SK-N-SH (cell line): ENCODE results near the gene FGB. TPM values are rescaled to one million over a fixed set of nuclear protein-coding genes. Genes with fewer than 3 reads are reported as not detected.

Experiments used
- CTCF ChIA-PET: fragments of 300-600, 350-600 bp; formaldehyde crosslinking; extraction: SDS; loops from one replicate; lab custom pipeline; 2021; lab: Yijun Ruan, JAX
- POLR2A ChIA-PET: fragments of 350-600 bp; sonication (Branson Sonifier 250); formaldehyde crosslinking; extraction: SDS; loops from one replicate; lab custom pipeline; 2020; ENCODE audit warnings: antibody characterized with exemption, inconsistent platforms; lab: Yijun Ruan, JAX
- DNase-seq: peaks from one replicate; pipeline ENCODE4 v3.0.0; 2012
- H2AFZ ChIP-seq: fragments of 200-600 bp; sonication (generic); 2 replicates; pipeline ENCODE4 v1.8.1; 2016; ENCODE audit warnings: antibody characterized with exemption, mild to moderate bottlenecking, low read depth
- H3F3A ChIP-seq: fragments of 200-600 bp; sonication (generic); replicated peaks from 2 replicates; pipeline ENCODE3; 2016; ENCODE audit warnings: antibody characterized with exemption, mild to moderate bottlenecking; ENCODE audit not compliant: insufficient read depth
- H3K27ac ChIP-seq, 2 experiments: fragments of 200-500 bp in 1 of 2; fragments of 200-600 bp in 1 of 2; sonication (Bioruptor generic) in 1 of 2; sonication (generic), shearing (Covaris generic) in 1 of 2; 2 replicates each; pipeline versions ENCODE4 v1.5.1 to v1.6.1; 2014 to 2016; ENCODE audit warnings: low read depth in 2 of 2, inconsistent platforms in 1 of 2, low read length in 1 of 2, mild to moderate bottlenecking in 1 of 2, mixed read lengths in 1 of 2
- H3K27me3 ChIP-seq: fragments of 200-600 bp; sonication (generic), shearing (Covaris generic); 2 replicates; pipeline ENCODE4 v1.6.1; 2016; ENCODE audit warnings: mixed run types; ENCODE audit not compliant: insufficient read depth
- H3K36me3 ChIP-seq, 2 experiments: fragments of 200-500 bp in 1 of 2; fragments of 200-600 bp in 1 of 2; sonication (Bioruptor generic) in 1 of 2; sonication (generic) in 1 of 2; replicated peaks in 1 of 2; 2 replicates each; pipeline versions ENCODE3 to v1.5.1; 2014 to 2016; ENCODE audit warnings: low read length in 1 of 2, mild to moderate bottlenecking in 1 of 2; ENCODE audit not compliant: insufficient read depth in 2 of 2, control insufficient read depth in 1 of 2
- H3K4me1 ChIP-seq, 2 experiments: fragments of 200-500 bp in 1 of 2; fragments of 200-600 bp in 1 of 2; sonication (Bioruptor generic) in 1 of 2; sonication (generic), shearing (Covaris generic) in 1 of 2; 2 replicates each; pipeline versions ENCODE4 v1.5.1 to v1.6.1; 2014 to 2016; ENCODE audit warnings: low read depth in 1 of 2, low read length in 1 of 2, mixed run types in 1 of 2; ENCODE audit not compliant: insufficient read depth in 2 of 2, control insufficient read depth in 1 of 2
- H3K4me2 ChIP-seq: fragments of 200-600 bp; sonication (generic), shearing (Covaris generic); 2 replicates; pipeline ENCODE4 v1.6.1; 2017; ENCODE audit warnings: mixed run types
- H3K4me3 ChIP-seq, 2 experiments: fragments of 200-500 bp in 1 of 2; fragments of 200-600 bp in 1 of 2; sonication (Bioruptor generic) in 1 of 2; sonication (generic), shearing (Covaris generic) in 1 of 2; 2 replicates each; pipeline versions ENCODE4 v1.5.1 to v1.8.1; 2014 to 2016; ENCODE audit warnings: low read depth in 2 of 2, inconsistent platforms in 1 of 2, low read length in 1 of 2, mild to moderate bottlenecking in 1 of 2, mixed read lengths in 1 of 2, moderate library complexity in 1 of 2
- H3K79me2 ChIP-seq: fragments of 200-600 bp; sonication (generic); 2 replicates; pipeline ENCODE4 v1.8.1; 2017; ENCODE audit warnings: mild to moderate bottlenecking; ENCODE audit not compliant: insufficient read depth
- H3K9ac ChIP-seq: fragments of 200-600 bp; sonication (generic); 2 replicates; pipeline ENCODE4 v1.6.1; 2017; ENCODE audit warnings: mixed run types
- H3K9me2 ChIP-seq: fragments of 200-600 bp; sonication (generic); 2 replicates; pipeline ENCODE4 v1.6.1; 2017; ENCODE audit warnings: mixed run types
- H3K9me3 ChIP-seq: fragments of 200-600 bp; sonication (generic); 2 replicates; pipeline ENCODE4 v1.6.1; 2017; ENCODE audit warnings: mixed run types, mild to moderate bottlenecking, moderate library complexity
- H4K20me1 ChIP-seq: fragments of 200-600 bp; sonication (generic); 2 replicates; pipeline ENCODE4 v1.6.1; 2017; ENCODE audit warnings: mild to moderate bottlenecking, mixed run types; ENCODE audit not compliant: insufficient read depth
- CHD2 ChIP-seq: fragments of 150-350 bp; IDR thresholded peaks from 2 replicates; pipeline ENCODE4 v1.6.1; 2018; ENCODE audit warnings: low read length; ENCODE audit not compliant: partially characterized antibody
- ELF1 ChIP-seq: IDR thresholded peaks from 2 replicates; pipeline ENCODE4 v1.4.0; 2012
- EZH2phosphoT487 ChIP-seq: fragments of 200-600 bp; sonication (generic); IDR thresholded peaks from 2 replicates; pipeline ENCODE4 v1.6.1; 2017; ENCODE audit warnings: low read depth, mixed run types, mild to moderate bottlenecking, antibody characterized with exemption, moderate library complexity, borderline replicate concordance
- FOXM1 ChIP-seq: IDR thresholded peaks from 2 replicates; pipeline ENCODE4 v1.4.0; 2012; ENCODE audit warnings: low read depth, mild to moderate bottlenecking
- GABPA ChIP-seq: IDR thresholded peaks from 2 replicates; pipeline ENCODE4 v1.4.0; 2012; ENCODE audit warnings: low read depth, mild to moderate bottlenecking
- GATA2 ChIP-seq: sonication (generic); formaldehyde crosslinking; IDR thresholded peaks from 2 replicates; pipeline ENCODE4 v1.5.0; 2020; ENCODE audit warnings: mild to moderate bottlenecking, missing genetic modification reagents
- IRF3 ChIP-seq: fragments of 150-350 bp; IDR thresholded peaks from 2 replicates; pipeline ENCODE4 v1.6.1; 2016; ENCODE audit warnings: mild to moderate bottlenecking, low read depth, low read length
- MEF2A ChIP-seq: IDR thresholded peaks from 2 replicates; pipeline ENCODE4 v1.4.0; 2012; ENCODE audit warnings: low read depth, borderline replicate concordance
- PBX3 ChIP-seq: IDR thresholded peaks from 2 replicates; pipeline ENCODE4; 2012
- RCOR1 ChIP-seq: fragments of 150-350 bp; IDR thresholded peaks from 2 replicates; pipeline ENCODE4 v1.6.1; 2017; ENCODE audit warnings: antibody characterized with exemption, low read length
- SIN3A ChIP-seq: IDR thresholded peaks from 2 replicates; pipeline ENCODE4 v1.6.1; 2012; ENCODE audit warnings: low read depth, mild to moderate bottlenecking, low read length, moderate library complexity, borderline replicate concordance
- SMC3 ChIP-seq: IDR thresholded peaks from 2 replicates; pipeline ENCODE4 v1.6.1; 2012; ENCODE audit warnings: low read depth, low read length, improper control_type of control experiment
- TEAD4 ChIP-seq: IDR thresholded peaks from 2 replicates; pipeline ENCODE4 v1.4.0; 2012; ENCODE audit warnings: mild to moderate bottlenecking, borderline replicate concordance; ENCODE audit not compliant: insufficient read depth
- WGBS: methylation state at CpG from one replicate; pipeline ENCODE4 v1.1.6; 2017; ENCODE audit warnings: low lambda C conversion rate; 5-methylcytosine and 5-hydroxymethylcytosine counted together
- polyA plus RNA-seq, 3 experiments: library from polyadenylated mRNA; depleted of rRNA; stranded (reverse); fragments of >200 nt; gene quantifications; 2 replicates each; pipeline ENCODE4 v1.2.3, GENCODE V29; 2012
- TF ChIP-seq, protein P1 (sequence below): IDR thresholded peaks from 2 replicates; pipeline ENCODE4 v1.6.1; 2012; ENCODE audit warnings: mild to moderate bottlenecking, low read depth, low read length, moderate library complexity

Gene FGB
- polyA plus RNA-seq, 1 of the 3 experiments (the other 2 are of a cell fraction) = not detected

- Histone ChIP-seq H3K4me2 (no peak overlapping the region), H4K20me1 (no peaks in the 10 kb centered on the region), H3K4me3 (no peak overlapping the region), H3K9ac (no peak overlapping the region), H3K9me2 (no peaks in the 10 kb centered on the region), H3K27ac (no peak overlapping the region), H3K79me2 (no peaks in the 10 kb centered on the region), H2AFZ (no peak overlapping the region), H3K36me3 (no peaks in the 10 kb centered on the region), H3K9me3 (no peaks in the 10 kb centered on the region), H3F3A (no peaks in the 10 kb centered on the region), H3K27me3 (peaks cover 17% of the 10 kb centered on the region), H3K4me1 (no peaks in the 10 kb centered on the region)
- 19% methylated on average over 3 of the region's 3 CpGs for WGBS
- ChIA-PET CTCF (no interaction called here), POLR2A (no interaction called here)
- no peak for DNase-seq
- TF ChIP-seq, protein P1, sequence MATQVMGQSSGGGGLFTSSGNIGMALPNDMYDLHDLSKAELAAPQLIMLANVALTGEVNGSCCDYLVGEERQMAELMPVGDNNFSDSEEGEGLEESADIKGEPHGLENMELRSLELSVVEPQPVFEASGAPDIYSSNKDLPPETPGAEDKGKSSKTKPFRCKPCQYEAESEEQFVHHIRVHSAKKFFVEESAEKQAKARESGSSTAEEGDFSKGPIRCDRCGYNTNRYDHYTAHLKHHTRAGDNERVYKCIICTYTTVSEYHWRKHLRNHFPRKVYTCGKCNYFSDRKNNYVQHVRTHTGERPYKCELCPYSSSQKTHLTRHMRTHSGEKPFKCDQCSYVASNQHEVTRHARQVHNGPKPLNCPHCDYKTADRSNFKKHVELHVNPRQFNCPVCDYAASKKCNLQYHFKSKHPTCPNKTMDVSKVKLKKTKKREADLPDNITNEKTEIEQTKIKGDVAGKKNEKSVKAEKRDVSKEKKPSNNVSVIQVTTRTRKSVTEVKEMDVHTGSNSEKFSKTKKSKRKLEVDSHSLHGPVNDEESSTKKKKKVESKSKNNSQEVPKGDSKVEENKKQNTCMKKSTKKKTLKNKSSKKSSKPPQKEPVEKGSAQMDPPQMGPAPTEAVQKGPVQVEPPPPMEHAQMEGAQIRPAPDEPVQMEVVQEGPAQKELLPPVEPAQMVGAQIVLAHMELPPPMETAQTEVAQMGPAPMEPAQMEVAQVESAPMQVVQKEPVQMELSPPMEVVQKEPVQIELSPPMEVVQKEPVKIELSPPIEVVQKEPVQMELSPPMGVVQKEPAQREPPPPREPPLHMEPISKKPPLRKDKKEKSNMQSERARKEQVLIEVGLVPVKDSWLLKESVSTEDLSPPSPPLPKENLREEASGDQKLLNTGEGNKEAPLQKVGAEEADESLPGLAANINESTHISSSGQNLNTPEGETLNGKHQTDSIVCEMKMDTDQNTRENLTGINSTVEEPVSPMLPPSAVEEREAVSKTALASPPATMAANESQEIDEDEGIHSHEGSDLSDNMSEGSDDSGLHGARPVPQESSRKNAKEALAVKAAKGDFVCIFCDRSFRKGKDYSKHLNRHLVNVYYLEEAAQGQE = no peak
- TF ChIP-seq PBX3 (no peak), IRF3 (no peak), GATA2 (CRISPR knock-in tag) (no peak), GABPA (no peak), TEAD4 (no peak), RCOR1 (no peak), FOXM1 (no peak), SMC3 (no peak), MEF2A (no peak), EZH2phosphoT487 (no peak), CHD2 (no peak), ELF1 (no peak), SIN3A (no peak)
These were observed 29.1 kb downstream of the FGB start for GRCh38 chr4:154591890-154592289.
